ENCODE measurements around the gene PSAT1.

The PSAT1 gene

DNA sequence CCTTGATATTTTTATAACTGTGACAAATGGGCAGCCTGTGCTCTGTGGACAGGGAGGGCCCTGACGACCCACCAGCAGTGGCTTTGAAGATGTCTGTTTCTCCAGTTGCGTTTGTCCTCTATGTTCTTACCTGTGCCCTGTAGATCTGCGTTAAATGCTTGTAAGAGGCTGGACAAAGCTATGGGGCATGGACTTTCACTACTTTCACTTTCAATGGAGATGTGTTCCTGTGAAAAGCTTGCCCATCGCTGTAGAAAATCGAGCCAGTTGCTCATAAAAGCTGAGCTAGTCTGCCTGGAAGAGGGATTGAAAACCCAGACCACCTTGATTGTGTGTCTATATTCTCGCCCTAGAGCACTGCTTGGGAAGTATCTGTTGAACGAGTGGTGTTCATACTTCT lies 74.1 kb downstream of the PSAT1 start:
- DNase-seq: no peak

DNA sequence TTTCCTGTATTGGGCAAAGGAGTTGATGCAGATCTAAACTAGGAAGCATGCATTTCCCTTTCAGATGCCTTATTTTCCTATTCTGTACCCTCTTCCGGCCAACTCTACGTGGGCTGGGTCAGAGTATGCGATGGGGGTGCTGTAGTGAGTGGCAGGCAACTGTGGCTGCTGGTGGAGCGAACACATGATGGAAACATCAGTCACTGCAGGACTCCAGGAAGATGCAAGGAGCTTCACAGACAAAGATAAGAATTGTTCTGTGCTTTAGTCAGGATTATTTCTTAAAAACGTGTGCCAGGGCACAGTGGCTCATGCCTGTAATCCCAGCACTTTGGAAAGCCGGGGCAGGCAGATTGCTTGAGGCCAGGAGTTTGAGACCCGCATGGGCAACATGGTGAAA lies 75.1 kb downstream of the PSAT1 start:
- no peak for DNase-seq
